OCI-LY1 (cell line): ENCODE results near the gene CACNA1D.

Experiments used
- EZH2 ChIP-seq: fragments of 200-600 bp; sonication (generic), shearing (Covaris generic); IDR thresholded peaks from 2 replicates; pipeline ENCODE4 v1.8.0; 2017; ENCODE audit warnings: borderline replicate concordance, mixed run types, mild to moderate bottlenecking, antibody characterized with exemption, low read length, moderate library complexity, mixed read lengths
- TF ChIP-seq, protein P1 (sequence below): fragments of 200-600 bp; sonication (generic), shearing (Covaris generic); IDR thresholded peaks from 2 replicates; pipeline ENCODE4 v1.5.1; 2017; ENCODE audit warnings: mild to moderate bottlenecking, antibody characterized with exemption, low read length, moderate library complexity, mixed read lengths

DNA sequence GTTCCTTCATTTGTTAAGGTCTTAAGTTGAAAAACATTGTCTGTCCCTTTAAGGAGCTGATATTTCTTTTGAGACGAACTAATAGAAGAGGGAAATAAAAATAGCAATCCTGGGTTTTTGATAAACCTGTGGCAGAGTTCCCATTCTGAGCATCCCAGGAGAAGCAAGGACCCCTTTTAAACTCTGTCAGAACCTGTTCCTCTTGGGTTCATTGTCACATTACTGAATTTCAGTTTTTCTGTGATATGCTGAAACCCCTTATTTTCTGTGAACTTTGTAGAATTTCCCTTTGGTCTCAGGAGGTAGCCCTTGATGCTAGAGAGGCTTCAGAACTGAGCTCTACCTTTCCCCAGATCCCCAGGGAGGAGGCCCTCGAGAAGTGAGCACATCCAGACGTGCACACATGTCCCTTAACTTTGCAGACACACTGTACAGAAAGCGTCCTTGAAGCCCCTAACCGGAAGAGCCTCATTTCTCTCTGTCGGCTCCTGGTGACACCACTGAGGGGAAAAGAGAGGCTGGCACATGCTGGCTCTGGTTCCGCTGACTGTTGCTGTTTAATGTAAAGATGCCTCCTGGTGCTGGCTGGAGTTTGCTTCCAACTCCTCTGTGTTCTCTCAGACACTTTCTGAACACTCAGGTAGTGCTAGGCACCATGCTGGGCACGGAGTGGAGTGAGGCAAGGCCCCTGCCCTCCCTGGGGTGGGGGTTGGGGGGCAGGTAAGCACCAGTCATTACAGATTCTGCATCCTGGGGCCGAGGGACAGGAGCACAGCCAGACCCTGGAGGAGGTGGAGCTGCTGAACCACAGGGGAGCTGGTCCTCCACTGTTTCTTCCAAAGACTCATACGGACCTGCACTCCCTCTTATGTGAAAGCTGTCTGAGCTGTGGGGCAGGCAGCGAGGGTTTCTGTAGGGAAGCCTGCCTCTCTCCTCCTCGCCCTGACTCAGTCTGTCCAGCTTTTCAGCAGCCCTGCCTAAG lies 274.4 kb downstream of the CACNA1D start:
- TF ChIP-seq, protein P1, sequence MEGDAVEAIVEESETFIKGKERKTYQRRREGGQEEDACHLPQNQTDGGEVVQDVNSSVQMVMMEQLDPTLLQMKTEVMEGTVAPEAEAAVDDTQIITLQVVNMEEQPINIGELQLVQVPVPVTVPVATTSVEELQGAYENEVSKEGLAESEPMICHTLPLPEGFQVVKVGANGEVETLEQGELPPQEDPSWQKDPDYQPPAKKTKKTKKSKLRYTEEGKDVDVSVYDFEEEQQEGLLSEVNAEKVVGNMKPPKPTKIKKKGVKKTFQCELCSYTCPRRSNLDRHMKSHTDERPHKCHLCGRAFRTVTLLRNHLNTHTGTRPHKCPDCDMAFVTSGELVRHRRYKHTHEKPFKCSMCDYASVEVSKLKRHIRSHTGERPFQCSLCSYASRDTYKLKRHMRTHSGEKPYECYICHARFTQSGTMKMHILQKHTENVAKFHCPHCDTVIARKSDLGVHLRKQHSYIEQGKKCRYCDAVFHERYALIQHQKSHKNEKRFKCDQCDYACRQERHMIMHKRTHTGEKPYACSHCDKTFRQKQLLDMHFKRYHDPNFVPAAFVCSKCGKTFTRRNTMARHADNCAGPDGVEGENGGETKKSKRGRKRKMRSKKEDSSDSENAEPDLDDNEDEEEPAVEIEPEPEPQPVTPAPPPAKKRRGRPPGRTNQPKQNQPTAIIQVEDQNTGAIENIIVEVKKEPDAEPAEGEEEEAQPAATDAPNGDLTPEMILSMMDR, result no peak
- TF ChIP-seq EZH2, result no peak
